ENCODE data around the gene STXBP4. TPM values are rescaled to one million over a fixed set of nuclear protein-coding genes. Genes with fewer than 3 reads are reported as not detected.

STXBP4 gene
- total RNA-seq, 4 donors from 2014 or later = 15.4 to 22.6 (median 19.8) TPM

GRCh38 chr17:55056526-55056925 is 88.0 kb downstream of the STXBP4 start:
- no peak for DNase-seq (ENCODE audit: extremely low spot score)
- intact Hi-C loops (cut with DNase I) = loop anchor here (10.0 kb wide), 1 partner anchor 298 kb away; no protein-coding TSS in a partner anchor
- Histone ChIP-seq H3K4me1 (no peaks in the 10 kb centered on the region), H3K27ac (replicated peaks in 1 of 4) (no peak overlapping the region), H3K9me3 (no peaks in the 10 kb centered on the region), H3K4me3 (no peak overlapping the region), H3K27me3 (no peaks in the 10 kb centered on the region), H3K36me3 (no peaks in the 10 kb centered on the region)
- WGBS = 89% methylated on average over 4 of the region's 4 CpGs
- TF ChIP-seq POLR2A (IDR thresholded peaks at IDR 0.05; ENCODE audit: low read depth) (no peak), EP300 (IDR thresholded peaks at IDR 0.05) (no peak), CTCF (IDR thresholded peaks at IDR 0.05) (no peak), POLR2AphosphoS5 (IDR thresholded peaks at IDR 0.05) (no peak)

- Histone ChIP-seq H3K36me3 (no peaks in the 10 kb centered on the region), H3K27me3 (no peaks in the 10 kb centered on the region), H3K9me3 (no peaks in the 10 kb centered on the region), H3K4me1 (no peaks in the 10 kb centered on the region), H3K27ac (replicated peaks in 1 of 4) (no peak overlapping the region), H3K4me3 (no peak overlapping the region)
- TF ChIP-seq POLR2A (IDR thresholded peaks at IDR 0.05; ENCODE audit: low read depth) (no peak), POLR2AphosphoS5 (IDR thresholded peaks at IDR 0.05) (no peak), CTCF (IDR thresholded peaks at IDR 0.05) (no peak), EP300 (IDR thresholded peaks at IDR 0.05) (no peak)
- 82% methylated on average over 3 of the region's 3 CpGs for WGBS
- DNase-seq (ENCODE audit: extremely low spot score) = no peak
- intact Hi-C loops (cut with DNase I) = loop anchor here (10.0 kb wide), 1 partner anchor 298 kb away; no protein-coding TSS in a partner anchor
These were observed 88.6 kb downstream of the STXBP4 start for GRCh38 chr17:55057184-55057583.

GRCh38 chr17:55059724-55060123 is 91.2 kb downstream of the STXBP4 start:
- DNase-seq (ENCODE audit: extremely low spot score) = no peak
- H3K9me3 ChIP-seq = no peaks in the 10 kb centered on the region
- intact Hi-C loops (cut with DNase I) = loop anchor here (10.0 kb wide), 1 partner anchor 295 kb away; no protein-coding TSS in a partner anchor
- no peaks in the 10 kb centered on the region for H3K4me1 ChIP-seq
- H3K4me3 ChIP-seq = no peak overlapping the region
- H3K36me3 ChIP-seq = no peaks in the 10 kb centered on the region
- no peak overlapping the region for H3K27ac ChIP-seq (replicated peaks in 1 of 4)
- H3K27me3 ChIP-seq = no peaks in the 10 kb centered on the region
- TF ChIP-seq POLR2A (IDR thresholded peaks at IDR 0.05; ENCODE audit: low read depth) (no peak), CTCF (IDR thresholded peaks at IDR 0.05) (no peak), EP300 (IDR thresholded peaks at IDR 0.05) (no peak), POLR2AphosphoS5 (IDR thresholded peaks at IDR 0.05) (no peak)

- no peak for TF ChIP-seq EP300 (IDR thresholded peaks at IDR 0.05)
- TF ChIP-seq POLR2A (IDR thresholded peaks at IDR 0.05; ENCODE audit: low read depth) = no peak
- no peak for TF ChIP-seq CTCF (IDR thresholded peaks at IDR 0.05)
- TF ChIP-seq POLR2AphosphoS5 (IDR thresholded peaks at IDR 0.05) = no peak
- Histone ChIP-seq H3K4me1 (no peaks in the 10 kb centered on the region), H3K27me3 (no peaks in the 10 kb centered on the region), H3K9me3 (no peaks in the 10 kb centered on the region), H3K27ac (replicated peaks in 1 of 4) (no peak overlapping the region), H3K4me3 (no peak overlapping the region), H3K36me3 (no peaks in the 10 kb centered on the region)
- no peak for DNase-seq (ENCODE audit: extremely low spot score)
- intact Hi-C loops (cut with DNase I) = no loop called here
- 100% methylated on average over 1 of the region's 1 CpG for WGBS
These were observed 94.4 kb downstream of the STXBP4 start for GRCh38 chr17:55062921-55063320.
